T-helper 2 cell (primary cell): ENCODE measurements around the gene NHEJ1.

Source experiments
- DNase-seq, 5 experiments: peaks; one replicate each; pipeline versions ENCODE4 v3.0.0 to v3.0.0-alpha.2; 2012 to 2022

Gene NHEJ1

DNA sequence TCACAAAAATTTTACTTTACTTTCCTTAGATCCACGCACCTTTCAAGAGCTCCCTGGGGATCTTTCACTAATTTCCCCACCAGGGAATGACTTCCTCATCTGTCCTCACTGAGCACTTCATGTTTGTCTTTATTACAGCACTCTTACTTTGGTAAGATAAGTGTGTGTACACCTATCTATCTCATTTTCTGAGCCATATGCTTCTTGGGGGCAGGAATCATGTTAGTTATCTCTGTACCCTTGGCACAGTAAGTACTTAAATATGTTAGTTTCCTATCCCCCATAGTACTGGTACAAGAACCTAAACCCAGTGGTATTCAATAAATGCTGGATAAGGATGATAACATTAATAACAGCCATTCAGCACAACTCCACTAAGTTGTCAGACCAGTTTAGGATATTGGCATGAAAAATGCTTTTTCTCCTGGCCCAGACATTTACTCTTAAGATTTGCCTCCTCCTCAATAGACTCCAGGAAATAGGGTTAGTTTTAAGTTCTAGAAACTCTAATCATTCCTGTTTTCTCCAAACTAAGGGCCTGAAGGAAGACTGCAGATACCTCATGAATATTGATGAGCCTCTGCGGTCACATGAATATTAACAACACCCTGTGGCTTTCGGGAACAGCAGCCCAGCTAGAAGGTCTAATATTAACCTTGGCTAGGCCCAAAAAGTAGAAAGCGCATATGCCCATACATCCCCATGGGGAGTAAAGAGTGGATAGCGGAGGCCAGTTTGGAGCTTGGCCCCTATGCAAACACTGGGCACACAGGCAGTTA, 38.2 kb downstream of the NHEJ1 start:
- DNase-seq = no peak

DNA sequence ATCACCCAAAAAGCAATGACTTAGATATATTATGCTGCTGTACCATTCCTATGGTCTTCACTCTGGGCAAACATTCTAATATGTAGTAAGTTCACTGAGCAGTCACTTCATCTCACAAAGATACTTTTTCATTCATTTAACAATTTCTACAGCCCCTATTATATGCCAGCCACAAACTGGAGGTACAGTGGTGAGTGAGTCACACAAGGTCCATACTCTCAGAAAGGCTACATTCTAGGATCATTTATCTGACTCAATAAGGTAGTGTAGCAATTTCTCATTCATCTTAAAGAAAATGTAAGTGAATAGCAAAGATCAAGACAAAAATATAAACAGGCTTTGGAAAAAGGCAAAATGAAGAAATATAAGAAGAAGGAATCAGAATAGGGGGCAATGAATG, 40.5 kb downstream of the NHEJ1 start:
- no peak for DNase-seq

DNA sequence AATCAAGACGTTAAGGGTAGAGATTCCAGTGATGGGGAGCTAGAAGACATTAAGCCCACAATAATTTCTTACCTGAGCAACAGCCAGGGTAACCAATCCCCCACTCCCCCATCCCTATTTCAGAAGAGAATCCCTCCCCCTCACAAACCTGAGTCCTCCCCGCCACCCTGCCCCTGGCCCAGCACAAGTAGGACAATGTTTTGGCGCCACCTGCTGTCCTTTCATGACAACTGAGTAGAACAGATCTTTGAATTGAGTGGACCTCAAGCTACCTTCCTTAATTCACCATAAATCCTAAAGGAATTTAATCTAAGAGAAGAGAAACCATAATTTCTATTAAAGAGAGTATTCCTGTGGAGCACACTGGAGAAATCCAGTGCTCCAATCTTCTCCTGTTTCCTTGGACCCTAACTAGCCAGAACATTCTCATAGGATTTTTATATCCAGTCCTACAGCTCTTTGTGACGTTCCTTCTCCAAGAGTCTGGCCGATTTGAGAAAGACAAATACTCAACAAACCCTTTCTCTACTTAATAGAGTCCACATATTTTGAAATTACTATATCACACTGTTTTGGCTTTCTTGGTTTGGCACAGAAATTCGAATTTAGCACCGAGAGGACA, 41.1 kb downstream of the NHEJ1 start:
- DNase-seq = peak in 3 of 5 experiments; percentile 35 to 50 (median 42)

DNA sequence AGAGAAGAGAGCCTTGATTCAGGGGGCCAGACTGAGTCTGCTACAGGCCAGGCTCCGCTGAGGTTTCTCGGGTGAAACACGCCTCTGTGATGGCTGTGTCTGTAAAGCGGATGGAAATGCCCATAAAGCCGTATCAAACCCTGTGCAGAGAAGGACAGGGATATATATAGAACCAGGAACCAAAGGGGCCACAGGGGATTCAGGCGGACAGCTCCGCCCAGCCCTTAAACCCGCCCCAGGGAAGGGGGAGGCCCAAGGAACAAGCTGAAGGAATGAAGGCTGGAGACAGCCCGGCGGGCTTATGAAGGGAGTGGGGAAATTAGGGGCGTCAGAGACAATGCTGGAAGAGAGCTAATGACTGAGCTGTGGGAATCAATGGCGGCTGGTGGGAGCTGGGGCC, 42.1 kb downstream of the NHEJ1 start:
- no peak for DNase-seq

DNA sequence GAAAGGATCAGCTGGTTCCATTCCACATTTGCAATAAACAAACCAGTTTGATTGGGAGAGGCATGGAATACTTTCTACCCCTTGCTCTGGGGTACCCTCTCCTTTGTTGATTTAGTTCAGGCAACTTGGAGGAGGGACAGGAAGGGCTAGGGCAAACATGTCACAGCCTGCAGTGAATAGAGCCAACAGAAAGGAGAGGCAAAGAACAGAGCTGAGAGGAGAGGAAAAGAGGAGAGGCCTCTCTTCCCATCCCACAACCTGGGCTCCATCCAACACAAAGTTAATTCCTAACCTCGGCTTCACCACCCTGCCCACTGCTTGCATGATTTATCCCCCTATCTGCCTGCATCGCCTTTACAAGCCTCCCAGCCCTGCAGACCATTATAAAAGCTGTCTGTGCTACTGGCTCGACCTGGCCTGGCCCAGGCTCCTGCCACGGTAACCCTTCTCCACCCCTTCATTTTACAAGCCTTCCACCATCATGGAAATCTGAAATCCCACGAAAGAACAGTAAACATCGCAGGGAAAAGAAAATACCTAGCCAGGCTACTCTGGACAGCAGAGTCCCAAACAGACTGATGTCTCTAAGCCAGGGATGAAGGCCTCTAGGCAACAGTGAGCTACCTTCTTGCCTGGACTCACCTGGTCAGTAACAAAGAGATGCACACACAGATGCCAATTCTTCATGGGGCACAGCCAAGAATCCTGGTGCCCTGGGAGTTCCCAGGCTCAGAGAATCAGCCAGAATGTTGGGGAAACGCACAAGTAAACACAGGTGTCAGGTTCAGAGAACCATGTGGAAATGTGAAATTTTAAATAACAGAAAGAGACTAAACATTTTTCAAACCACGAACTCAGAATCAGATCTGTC, 43.6 kb downstream of the NHEJ1 start:
- no peak for DNase-seq

DNA sequence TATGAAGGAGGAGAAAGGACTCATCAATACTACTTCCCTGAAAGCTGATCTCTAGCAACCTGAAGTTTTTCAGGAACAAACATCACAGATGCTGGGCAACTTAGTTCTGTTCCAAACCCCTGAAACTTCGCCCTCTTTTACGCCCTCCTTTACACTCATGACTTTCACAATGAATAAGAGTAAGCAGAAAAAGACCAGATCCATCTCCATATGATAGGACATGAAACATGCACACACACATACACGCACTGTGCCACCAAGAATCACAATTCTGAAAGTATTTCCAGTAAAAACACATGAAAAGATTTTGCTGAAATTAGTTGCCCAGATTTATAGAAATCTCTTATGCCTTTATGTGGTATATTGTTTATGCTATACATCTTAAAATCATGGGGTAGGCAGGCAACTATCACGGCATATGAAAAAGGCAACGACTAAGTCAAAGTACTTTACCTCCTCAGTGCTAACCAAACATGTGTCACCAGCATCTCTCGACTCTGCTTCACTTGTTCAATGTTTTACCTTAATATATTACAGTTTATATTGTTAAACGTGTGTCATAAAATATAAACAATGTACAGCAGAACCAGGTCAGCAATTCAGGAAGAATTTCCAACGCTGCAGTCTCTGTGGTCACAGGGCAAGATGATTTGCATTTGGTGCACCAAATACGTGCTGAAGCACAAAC, 47.8 kb downstream of the NHEJ1 start:
- DNase-seq = peak in 1 of 5 experiments; percentile 20

DNA sequence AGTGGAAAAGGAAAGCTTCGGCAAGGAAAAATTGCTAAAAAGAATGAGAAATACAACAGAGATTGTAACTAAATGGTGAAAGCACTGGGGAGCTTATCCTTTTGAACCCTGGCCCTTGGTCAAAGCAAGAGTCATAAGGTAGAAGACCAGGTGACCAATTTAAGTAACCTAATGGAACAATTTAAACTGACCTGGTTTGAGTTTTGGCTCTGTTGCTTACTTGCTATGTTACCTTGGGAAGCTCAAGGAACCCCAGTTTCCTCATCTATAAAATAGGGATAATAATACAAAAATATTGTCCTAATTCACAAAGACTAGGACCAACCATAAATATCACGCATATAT, 48.6 kb downstream of the NHEJ1 start:
- DNase-seq = no peak

DNA sequence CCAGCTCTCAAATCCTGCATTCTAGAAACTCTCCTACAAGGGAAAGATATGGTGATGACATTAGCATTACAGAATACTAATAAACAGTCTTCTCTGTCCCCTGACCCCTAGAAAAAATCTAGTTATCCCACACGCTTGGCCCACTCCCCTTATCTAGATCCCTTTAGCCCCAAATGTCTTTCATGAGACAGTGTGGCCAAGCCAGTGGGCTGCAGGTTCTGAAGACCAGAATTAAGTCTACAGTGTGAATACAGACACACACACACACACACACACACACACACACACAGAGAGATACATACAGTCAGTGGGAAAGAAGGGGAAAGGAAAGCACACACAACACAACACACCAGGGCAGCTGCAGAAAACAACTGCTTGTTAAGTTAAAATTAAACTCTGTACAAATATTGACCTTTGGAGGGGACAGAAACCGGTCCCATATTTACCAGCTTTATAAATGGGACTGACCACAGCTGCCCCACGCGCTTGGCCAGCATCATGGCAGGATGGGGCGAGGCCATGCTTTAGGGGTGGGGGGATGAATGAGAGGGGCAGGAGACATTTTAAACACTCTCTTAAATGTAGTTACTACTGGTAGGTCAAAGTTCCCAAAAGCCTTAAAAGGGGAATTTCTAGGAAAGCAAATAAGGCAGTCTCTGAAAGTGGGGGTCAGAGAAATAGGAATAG, 49.1 kb downstream of the NHEJ1 start:
- no peak for DNase-seq

DNA sequence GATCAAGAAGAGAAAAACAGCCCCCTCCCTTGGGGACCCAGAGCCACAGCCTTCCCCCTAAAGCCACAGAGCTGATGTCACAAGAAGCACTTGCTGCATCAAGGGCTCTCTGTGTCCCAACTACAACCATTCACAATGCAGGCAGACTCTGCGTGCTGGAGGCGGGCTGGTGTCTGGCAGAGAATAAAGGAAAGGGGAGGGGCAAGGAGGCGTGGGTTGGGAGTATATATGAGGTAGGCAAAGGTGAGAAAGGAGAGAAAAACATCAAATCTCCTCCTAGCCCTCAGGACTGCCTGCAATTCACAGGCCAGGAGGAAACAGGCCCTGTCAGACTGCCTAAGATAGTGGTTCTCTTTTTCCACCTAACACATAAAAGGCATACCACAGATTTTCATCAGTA, 51.1 kb downstream of the NHEJ1 start:
- peak in 1 of 5 experiments; percentile 6 for DNase-seq

DNA sequence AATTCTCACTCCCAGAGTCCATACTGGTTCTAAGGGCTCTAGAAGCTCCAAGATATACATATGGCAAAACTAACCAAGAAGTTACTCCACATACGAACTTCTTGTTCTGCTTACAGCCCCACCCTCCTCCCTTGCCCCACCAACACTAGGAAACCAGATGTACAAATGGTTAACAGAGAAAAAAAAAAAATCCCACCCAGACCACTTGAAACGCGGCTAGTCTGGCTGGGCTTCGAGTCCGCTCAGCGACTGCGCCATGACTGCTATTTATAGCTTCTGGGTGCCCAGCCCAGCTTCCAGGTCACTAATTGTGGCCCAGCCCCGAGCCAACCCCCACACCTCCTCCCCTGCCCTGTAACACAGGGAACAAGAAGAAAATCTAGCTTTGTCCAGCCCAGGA, 52.9 kb downstream of the NHEJ1 start:
- no peak for DNase-seq

DNA sequence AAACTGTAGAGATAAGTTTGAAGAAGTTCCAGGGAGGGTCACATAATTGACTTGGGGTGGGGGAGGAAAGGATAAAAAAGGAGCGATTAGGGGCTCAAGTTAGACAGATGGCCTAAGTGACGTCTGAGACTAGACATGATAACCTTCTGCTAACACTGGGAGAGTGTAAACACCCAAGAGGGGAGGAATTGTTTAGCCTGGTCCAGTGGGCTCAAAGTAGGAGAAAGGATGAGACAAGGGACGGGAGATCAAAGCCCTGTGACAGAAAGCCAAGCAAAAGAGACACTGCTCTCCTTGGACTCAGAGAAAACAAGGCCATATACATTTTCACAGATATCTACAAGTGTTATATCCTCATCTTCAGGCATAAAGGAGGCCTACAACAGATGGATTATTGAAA, 54.4 kb downstream of the NHEJ1 start:
- no peak for DNase-seq

DNA sequence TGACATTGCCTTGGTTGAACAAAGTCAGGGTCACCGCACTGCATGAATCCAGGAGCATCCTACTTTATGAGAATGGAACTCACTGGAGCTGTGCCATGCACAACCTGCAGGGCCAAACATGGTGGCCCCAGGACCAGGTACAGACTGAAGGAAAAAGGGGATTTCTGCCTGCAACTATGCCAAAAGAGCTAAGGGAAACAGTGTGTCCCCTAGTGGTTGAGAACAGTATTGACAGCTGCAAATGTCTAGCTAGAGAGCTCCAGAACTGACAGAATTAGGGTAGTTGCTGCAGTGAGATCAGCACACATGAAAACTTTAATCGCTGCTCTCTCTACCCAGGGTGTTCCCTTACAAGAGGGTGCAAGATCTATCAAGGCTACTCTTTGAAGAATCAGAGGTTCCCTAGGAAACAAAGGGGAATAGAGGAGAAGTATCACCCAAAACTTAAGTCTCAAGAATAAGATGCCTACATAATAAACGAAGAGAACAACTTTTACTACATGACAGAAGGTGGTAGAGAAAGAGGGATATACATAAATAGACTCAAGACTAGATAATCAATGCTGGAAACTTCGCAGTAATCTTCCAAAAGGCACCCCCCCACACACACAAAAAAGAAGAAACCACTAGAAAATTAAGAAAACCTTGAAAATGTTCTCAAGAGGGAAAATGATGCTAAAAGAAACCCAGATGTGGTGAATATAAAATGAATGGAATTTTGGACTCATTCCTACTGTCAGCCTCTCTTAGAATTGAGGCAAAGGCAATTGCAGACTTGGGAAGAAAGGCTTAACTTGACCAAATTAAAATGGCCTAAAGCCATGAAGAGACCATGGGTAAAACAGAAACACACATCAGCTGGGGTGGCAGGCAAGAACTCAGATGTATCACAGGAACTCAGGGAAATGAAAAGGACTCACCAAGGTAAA, 56.2 kb downstream of the NHEJ1 start:
- peak in 1 of 5 experiments; percentile 45 for DNase-seq

DNA sequence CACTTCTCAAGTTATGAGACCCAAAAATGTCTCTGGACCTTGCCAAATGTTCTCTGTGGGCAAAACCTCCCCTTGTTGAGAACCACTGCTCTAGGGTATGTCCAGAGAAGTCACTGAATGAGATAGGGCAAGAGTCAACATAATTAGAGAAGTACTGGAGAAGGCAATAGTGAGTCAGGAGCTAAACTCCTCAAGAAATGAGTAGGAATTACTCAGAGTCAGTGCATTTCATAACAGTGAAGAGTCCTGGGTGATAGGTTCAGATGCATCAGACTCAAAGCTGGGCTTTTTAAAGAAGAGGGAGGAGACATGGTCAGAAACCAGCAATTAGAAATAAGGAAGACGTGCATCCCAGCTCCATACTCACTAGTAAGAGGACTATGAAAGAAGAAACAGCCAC, 61.3 kb downstream of the NHEJ1 start:
- no peak for DNase-seq

DNA sequence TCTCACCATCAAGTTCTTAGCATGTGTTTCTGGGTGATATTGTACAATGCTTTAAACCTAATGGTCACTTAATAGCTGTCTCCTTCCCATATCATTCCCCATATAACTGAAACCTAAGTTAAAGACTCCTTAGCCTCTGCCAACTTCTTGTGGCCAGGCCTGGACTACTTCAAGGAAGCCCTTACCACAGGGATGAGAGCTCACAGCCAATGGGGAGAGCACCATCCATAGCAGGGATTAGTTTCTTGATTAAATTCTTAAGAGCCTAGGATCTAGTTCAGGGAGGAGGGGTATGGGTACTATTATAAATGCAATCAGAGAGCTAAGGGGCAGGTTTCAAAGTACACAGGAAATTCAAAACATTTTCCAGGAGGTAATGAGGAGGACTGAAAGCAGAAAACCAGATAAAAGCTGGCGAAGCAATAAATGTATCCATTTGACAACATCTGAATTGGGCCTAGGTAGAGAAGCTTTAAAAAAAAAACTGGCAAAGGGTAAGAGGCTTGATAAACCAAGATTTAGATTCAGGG, 65.1 kb downstream of the NHEJ1 start:
- DNase-seq = no peak

DNA sequence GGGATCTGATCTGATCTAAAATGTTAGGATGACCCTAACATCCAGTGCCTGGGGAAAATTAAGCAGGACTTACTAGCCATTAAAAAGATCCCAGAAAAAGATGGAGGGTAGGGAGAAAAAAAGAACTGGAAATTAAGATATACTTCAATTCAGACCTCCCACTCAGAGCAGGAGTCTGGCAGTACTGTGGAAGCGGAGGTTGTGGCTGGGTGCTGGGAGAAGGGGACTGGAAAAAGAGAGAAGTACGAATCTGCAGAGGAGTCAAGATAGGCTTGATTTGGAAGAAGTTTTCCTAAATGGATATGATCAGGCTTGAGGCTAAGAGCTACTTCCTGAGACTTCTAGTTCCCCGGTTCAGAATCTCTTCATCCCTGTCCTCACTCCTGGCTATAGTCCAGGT, 66.4 kb downstream of the NHEJ1 start:
- DNase-seq = no peak

DNA sequence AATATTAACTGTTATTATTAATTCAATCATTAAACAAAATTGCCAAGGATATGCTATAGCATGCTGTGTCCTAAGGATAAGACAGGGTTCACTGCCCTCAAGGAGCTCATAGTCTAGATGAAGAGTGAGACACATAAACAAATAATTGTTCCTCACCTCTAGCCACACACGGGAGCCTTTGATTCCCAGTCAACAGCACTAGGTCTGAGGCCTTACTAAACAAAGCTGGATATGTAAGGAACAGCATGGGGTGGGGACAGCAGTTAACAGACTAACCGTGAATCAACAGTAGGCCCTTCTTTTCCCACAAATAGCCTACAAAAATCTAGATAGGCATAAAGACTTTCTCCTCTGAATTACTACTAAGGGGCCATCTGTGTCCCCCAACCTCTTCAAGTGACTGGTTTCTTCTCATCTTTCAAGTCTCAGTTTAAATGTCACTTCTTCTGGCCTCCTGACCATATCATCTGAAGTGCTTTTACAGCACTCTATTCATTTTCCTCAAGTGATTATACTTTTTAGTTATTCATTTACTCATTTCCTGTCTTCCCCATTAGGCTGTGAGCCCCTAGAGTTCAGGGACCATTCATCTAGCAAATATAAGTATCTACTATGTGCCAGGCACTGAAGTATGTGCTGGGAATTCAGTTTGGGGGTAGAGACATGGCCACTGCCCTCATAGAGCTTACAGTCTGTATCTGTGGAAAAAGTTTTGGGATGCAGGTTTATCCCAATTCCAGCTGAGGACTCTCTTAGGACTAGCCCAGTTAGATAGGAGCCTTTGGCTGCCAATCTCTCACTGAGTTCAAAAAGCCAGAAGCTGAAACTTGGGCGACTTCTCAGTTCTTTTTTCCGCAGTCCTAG, 69.9 kb downstream of the NHEJ1 start:
- DNase-seq = no peak

DNA sequence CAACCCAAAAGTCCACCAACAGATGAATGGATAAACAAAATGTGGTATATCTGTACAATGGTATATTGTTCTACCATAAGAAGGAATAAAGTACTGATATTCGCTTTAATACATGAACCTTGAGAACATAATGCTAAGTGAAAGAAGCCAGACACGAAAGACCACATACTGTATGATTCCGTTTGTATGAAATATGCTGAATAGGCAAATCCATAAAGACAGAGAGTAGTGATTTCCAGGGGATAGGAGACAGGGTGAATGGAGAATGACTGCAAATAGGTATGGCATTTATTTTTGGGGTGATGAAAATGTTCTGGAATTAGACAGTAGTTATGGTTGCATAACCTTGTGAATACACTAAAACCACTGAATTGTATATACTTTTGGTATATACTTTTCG, 71.3 kb downstream of the NHEJ1 start:
- no peak for DNase-seq

DNA sequence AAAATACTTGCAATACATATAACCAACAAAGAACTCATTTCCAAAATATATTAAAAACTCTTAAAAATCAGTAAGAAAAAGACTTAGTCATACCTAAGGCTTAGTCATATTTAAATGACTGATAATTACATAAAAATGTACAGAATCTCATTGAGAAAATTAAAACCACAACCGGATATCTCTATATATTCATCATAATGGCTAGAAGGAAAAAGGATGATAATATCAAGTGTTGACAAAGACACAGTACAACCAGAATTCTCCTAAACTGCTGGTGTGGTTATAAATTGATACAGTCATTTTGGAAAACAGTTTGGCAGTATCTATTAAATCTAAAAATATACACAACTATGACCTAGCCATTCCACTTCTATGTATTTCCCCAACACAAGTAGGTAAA, 72.8 kb downstream of the NHEJ1 start:
- DNase-seq = no peak

DNA sequence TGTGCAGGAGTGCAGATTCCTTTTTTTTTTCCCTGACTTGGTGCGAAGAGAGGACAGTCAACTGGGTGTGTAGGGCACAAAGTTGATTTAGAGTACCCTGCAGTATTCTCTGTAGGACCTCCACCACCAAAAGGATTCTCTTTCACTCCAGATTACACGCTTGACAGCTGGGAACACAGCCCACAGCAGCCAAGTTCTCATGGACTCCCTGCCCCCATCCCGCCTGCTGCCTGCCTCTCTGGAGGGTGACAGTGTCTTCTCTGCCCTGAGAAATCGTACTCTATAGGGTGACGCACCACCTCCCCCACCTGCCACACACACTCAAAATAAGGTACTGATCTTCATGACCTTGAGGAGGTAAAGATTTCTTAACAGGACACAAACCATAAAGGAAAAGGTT, 73.3 kb downstream of the NHEJ1 start:
- DNase-seq = no peak

DNA sequence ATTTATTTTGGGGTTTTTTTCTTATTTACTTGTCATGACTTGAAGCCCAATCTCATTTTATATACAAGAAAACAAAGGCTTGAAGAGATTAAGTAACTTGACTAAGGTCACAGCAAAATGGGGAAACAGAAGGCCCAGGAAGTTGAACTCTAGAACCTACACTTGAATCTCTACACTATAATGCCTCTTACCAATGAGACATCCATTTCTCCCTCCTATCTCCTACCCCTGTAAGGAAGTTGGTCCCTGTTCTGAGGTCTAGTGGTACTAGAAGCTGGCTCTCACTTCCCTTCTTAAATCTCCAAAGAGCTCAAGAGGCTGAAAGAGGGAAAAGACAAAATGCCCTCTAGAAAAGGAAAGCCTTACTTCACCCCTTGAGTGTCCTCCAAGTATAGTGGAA, 74.4 kb downstream of the NHEJ1 start:
- DNase-seq = no peak
